HCT116 (cell line): ENCODE results near the gene KCNC1.

Experiments
- EZH2 ChIP-seq: fragments of 200-600 bp; sonication (generic); IDR thresholded peaks from 2 replicates; pipeline ENCODE4 v1.6.1; 2017; ENCODE audit warnings: antibody characterized with exemption, mixed run types
- POLR2A ChIP-seq: IDR thresholded peaks from 2 replicates; pipeline ENCODE4 v1.7.0; 2011; ENCODE audit warnings: borderline replicate concordance; ENCODE audit not compliant: insufficient read depth, insufficient read length; ENCODE audit errors: extremely low read depth
- POLR2AphosphoS5 ChIP-seq: IDR thresholded peaks from 2 replicates; pipeline ENCODE4 v1.6.1; 2011; ENCODE audit warnings: mild to moderate bottlenecking, low read depth, low read length, moderate library complexity
- YY1 ChIP-seq: IDR thresholded peaks from 2 replicates; pipeline ENCODE4 v1.6.1; 2011; ENCODE audit warnings: low read length, low read depth, moderate library complexity, mild to moderate bottlenecking; ENCODE audit not compliant: insufficient replicate concordance; ENCODE audit errors: extremely low read depth
- TF ChIP-seq, protein P1 (sequence below), 3 experiments: fragments of 200-600 bp in 1 of 3; sonication (generic) in 1 of 3; IDR thresholded peaks in 2 of 3; conservative IDR thresholded peaks in 1 of 3; 2 replicates each; pipeline ENCODE4 v1.5.1; 2012 to 2017; ENCODE audit warnings: low read depth in 2 of 3, low read length in 2 of 3, antibody characterized with exemption in 1 of 3, borderline replicate concordance in 1 of 3, control low read depth in 1 of 3, mild to moderate bottlenecking in 1 of 3, mixed read lengths in 1 of 3, mixed run types in 1 of 3, moderate library complexity in 1 of 3; ENCODE audit not compliant: insufficient read depth in 1 of 3

DNA sequence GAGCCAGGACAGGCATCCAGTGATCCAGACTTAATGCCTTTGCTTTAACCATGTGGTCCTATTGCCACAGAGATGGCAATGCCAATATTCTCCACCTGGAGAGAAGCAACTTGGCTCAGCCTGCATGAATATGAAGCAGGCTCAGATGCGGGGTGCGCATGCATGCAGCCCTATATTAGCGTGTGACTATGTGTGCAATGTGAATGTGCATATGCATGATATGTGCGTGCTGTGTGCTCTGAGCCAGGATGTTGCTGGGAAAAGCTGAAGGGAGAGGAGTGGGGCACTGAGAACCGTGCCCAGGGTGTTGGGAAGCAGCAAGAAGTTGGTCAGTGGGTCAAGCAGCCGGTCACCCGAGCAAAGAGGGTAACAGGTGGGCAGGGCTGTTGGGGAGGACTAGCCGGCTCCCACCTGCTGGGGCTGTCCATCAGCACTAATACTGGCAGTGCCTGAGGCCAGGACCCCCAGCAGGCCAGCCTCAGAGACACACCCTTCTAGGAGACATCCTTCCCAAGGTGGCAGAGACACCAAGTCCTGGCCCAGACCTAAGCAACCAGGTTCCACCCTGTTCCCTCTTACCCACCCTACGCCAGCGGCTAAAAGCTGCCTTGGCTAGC is 40.0 kb upstream of the KCNC1 start:
- TF ChIP-seq YY1 (no peak), POLR2A (no peak), POLR2AphosphoS5 (no peak), EZH2 (no peak)
- TF ChIP-seq, protein P1, sequence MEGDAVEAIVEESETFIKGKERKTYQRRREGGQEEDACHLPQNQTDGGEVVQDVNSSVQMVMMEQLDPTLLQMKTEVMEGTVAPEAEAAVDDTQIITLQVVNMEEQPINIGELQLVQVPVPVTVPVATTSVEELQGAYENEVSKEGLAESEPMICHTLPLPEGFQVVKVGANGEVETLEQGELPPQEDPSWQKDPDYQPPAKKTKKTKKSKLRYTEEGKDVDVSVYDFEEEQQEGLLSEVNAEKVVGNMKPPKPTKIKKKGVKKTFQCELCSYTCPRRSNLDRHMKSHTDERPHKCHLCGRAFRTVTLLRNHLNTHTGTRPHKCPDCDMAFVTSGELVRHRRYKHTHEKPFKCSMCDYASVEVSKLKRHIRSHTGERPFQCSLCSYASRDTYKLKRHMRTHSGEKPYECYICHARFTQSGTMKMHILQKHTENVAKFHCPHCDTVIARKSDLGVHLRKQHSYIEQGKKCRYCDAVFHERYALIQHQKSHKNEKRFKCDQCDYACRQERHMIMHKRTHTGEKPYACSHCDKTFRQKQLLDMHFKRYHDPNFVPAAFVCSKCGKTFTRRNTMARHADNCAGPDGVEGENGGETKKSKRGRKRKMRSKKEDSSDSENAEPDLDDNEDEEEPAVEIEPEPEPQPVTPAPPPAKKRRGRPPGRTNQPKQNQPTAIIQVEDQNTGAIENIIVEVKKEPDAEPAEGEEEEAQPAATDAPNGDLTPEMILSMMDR (IDR thresholded peaks at IDR 0.05 in 2 of 3, conservative IDR thresholded peaks at IDR 0.05 in 1 of 3; ENCODE audit: borderline replicate concordance in 1 of 3, insufficient read depth in 1 of 3, low read depth in 2 of 3, low read length in 2 of 3), result no peak
